Activated T-cell treated with anti-CD3 and anti-CD28 coated beads, Interleukin-2, amount 50 U/mL, for 48 hours (primary cell): ENCODE results near the gene SLFN13.
"Not testable (repeated sequence)": the region's sequence is repeated elsewhere in the genome, so short reads cannot be mapped to it uniquely, and the experiment has no call there.

Experiments used
- DNase-seq, 2 experiments: peaks; one replicate each; pipeline ENCODE4 v3.0.0-alpha.2; 2020

SLFN13 gene

GRCh38 chr17:35448214-35448898 is at the start of gene SLFN13:
Gene SLFN13 (minus strand): TSS chr17:35448766. CDS start chr17:35445680, 3,086 bp downstream.
- peak; percentile 96 for DNase-seq

- DNase-seq = no peak
Measured at GRCh38 chr17:35496451-35497290, 48.1 kb upstream of the SLFN13 start.

GRCh38 chr17:35493040-35493439 is 44.5 kb upstream of the SLFN13 start:
- no peak for DNase-seq

- DNase-seq = no peak
Measured at GRCh38 chr17:35491417-35491816, 42.9 kb upstream of the SLFN13 start.

- no peak for DNase-seq
Measured at GRCh38 chr17:35489944-35490343, 41.4 kb upstream of the SLFN13 start.

- no peak for DNase-seq
Measured at GRCh38 chr17:35488991-35489390, 40.4 kb upstream of the SLFN13 start.

GRCh38 chr17:35486920-35487732 is 38.6 kb upstream of the SLFN13 start:
- DNase-seq = peak; percentile 92

GRCh38 chr17:35479271-35479670 is 30.7 kb upstream of the SLFN13 start:
- DNase-seq = no peak

- no peak for DNase-seq
Measured at GRCh38 chr17:35477248-35477647, 28.7 kb upstream of the SLFN13 start.

- DNase-seq = no peak
Measured at GRCh38 chr17:35476283-35476820, 27.8 kb upstream of the SLFN13 start.

GRCh38 chr17:35468475-35468874 is 19.9 kb upstream of the SLFN13 start:
- DNase-seq = no peak

- DNase-seq = no peak
Measured at GRCh38 chr17:35467824-35468223, 19.3 kb upstream of the SLFN13 start.

- DNase-seq = peak; percentile 58 to 66
Measured at GRCh38 chr17:35460354-35460851, 11.8 kb upstream of the SLFN13 start.

GRCh38 chr17:35454035-35454434 is 5.5 kb upstream of the SLFN13 start:
- DNase-seq = not testable (repeated sequence)

- DNase-seq = no peak
Measured at GRCh38 chr17:35453171-35453570, 4.6 kb upstream of the SLFN13 start.

GRCh38 chr17:35449371-35449931 is 885 bp upstream of the SLFN13 start:
- no peak for DNase-seq

- no peak for DNase-seq
Measured at GRCh38 chr17:35448899-35449227, 297 bp upstream of the SLFN13 start.

GRCh38 chr17:35447499-35447898 is 1.1 kb downstream of the SLFN13 start:
- DNase-seq = no peak

GRCh38 chr17:35438433-35438832 is 10.1 kb downstream of the SLFN13 start:
- no peak for DNase-seq

- DNase-seq = peak; percentile 68 to 74
Measured at GRCh38 chr17:35433075-35433894, 15.3 kb downstream of the SLFN13 start.

GRCh38 chr17:35432176-35433074 is 16.1 kb downstream of the SLFN13 start, which contains the start of gene SLFN12:
Gene SLFN12 (minus strand): TSS chr17:35432500. CDS start chr17:35423028, 9,472 bp downstream.
- DNase-seq = peak; percentile 54 to 62
